Ureter (tissue), 1 donor: ENCODE results near the gene VSTM5. TPM values are rescaled to one million over a fixed set of nuclear protein-coding genes. Genes with fewer than 3 reads are reported as not detected.
A peak's percentile ranks its signal among the peaks of the same experiment; 100 is the strongest.
"Not testable (repeated sequence)": the region's sequence is repeated elsewhere in the genome, so short reads cannot be mapped to it uniquely, and the experiment has no call there.

Experiments used
- DNase-seq: peaks from one replicate; pipeline ENCODE4 v3.0.0-alpha.2; 2020; ENCODE audit warnings: low spot score
- total RNA-seq: library from RNA; stranded (reverse); gene quantifications from one replicate; pipeline ENCODE4 v1.2.4, GENCODE V29; 2023
- donor health status: DM: yes; HTN: yes; CAD: no.

VSTM5 gene
- total RNA-seq: 1.4 TPM

GRCh38 chr11:93850594-93851018 is at the start of gene VSTM5:
Gene VSTM5, minus strand, starts transcription at chr11:93850618. Its CDS starts 116 bp downstream, at chr11:93850502.
- DNase-seq: no peak

GRCh38 chr11:93895106-93895862 is 44.9 kb upstream of the VSTM5 start:
- DNase-seq: no peak

GRCh38 chr11:93890391-93891051 is 40.1 kb upstream of the VSTM5 start:
- DNase-seq: no peak

GRCh38 chr11:93887111-93887510 is 36.7 kb upstream of the VSTM5 start:
- DNase-seq: no peak

- DNase-seq: not testable (repeated sequence)
These were observed 28.7 kb upstream of the VSTM5 start for GRCh38 chr11:93879114-93879513.

GRCh38 chr11:93875637-93876036 is 25.2 kb upstream of the VSTM5 start:
- no peak for DNase-seq

- DNase-seq: no peak
These were observed 21.1 kb upstream of the VSTM5 start for GRCh38 chr11:93871526-93871925.

DNA sequence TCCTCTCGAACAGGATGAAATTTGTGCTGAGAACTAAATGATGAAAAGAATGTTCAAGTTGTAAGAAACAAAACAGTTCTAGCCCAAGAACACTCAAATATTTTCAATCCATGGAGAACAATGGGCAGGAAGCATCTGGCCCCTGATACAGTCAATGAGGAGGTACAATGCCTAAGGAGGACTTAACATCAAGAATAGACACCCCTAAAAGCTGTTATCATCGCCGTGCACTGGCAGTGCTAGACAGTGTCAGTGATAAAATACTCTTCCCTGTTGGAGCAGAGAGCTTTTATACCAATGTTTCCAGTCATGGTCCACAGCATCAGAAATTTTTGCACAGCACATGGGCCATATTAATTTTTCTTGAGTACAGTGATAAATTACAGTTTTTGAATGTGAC is 20.2 kb upstream of the VSTM5 start:
- no peak for DNase-seq

DNA sequence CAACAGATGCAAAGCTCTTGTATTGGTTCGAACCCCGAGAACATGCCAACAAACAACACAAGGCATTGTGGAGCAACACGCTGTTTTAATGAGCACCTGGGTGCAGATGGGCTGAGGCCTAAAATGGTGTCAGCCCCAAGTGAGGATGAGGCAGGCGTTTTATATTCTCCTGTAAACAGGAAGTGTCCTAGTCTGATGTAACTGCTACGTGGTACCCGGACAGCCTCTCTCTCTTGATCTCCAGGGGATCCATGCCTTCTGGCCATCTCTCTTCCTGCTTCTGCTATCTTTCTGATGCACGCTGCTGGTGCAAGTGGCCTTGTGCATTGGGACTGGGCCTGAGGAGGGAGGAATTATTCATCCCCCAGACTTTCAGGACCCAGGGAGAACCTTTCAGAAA is 19.4 kb upstream of the VSTM5 start:
- no peak for DNase-seq

- not testable (repeated sequence) for DNase-seq
These were observed 18.0 kb upstream of the VSTM5 start for GRCh38 chr11:93868404-93868803.

DNA sequence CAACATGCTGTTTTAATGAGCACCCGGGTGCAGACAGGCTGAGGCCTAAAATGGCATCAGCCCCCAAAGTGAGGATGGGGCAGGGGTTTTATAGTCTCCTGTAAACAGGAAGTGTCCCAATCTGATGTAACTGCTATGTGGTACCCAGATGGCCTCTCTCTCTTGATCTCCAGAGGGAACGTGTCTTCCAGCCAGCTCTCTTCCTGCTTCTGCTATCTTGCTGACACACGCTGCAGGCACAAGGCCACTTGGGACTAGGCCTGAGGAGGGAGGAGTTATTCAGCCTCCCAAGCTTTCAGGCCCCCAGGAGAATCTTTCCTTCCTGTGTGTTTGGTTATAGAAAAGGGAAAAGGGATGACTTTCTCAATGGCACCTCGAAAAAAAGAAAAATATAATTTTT is 11.4 kb upstream of the VSTM5 start:
- DNase-seq: peak; percentile 55

DNA sequence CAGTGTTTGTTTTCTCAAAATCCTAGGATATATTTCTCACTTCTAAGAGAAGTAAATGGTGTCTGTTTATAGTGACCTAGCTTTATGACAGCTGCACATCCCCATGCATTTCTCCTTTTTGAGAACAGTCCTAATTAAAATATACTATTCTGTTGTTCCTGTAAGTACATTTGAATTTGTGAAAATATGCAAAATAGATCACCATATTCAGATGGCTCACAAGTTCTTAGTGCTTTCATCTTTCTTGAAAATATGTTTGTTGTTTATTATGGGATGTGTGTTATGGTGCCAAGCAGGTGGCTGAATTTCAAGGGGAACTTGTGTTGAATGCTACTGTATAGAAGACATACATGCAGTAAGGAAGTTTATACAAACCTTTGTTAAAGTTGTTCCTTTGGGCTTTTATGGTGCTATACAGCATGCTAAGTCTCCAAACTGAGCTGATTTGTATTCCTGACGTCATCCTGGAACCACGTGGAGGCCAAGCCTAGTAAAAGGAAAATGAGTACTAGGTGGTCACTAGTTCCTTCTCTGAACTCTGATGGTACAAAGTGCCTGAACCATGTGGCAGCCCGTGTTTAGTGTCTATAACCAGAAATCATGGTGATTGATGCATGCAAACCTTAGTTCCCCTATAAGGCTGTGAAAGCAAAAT is 7.8 kb upstream of the VSTM5 start:
- no peak for DNase-seq

DNA sequence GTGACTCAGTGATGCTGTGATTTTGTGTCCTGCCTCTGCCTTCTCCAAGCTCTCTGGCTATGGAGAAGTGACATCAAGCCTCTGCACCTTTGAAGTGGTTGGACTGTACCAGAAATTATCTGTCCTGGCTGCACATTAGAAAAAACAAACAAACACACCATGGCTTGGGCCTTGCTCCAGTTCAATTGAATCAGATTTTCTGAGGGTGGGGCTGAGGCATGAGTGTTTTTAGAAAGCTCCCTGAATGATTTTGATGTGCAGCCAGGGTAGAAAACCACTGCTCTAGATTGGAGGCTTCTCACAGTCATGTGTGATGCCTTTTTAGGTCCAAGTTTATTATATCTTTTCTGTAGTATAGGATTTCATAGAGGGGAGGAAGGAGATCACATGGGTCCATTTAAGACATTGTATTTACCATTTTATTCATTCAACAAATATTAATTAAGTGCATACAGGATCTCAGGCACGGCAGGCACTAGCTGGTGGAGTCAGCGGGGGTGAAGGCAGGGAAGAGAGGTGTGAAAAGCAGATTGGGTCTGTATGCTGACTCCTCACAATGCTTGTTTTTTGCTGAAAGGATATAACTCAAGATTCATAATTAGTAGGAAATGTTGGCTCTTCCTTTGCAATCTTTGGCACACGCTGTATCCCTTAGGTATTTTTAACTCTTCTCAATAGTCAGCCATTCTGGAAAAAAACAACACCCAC is 7.1 kb upstream of the VSTM5 start:
- no peak for DNase-seq

GRCh38 chr11:93852242-93852641 is 1.8 kb upstream of the VSTM5 start:
- DNase-seq: no peak

GRCh38 chr11:93849751-93850593 is 446 bp downstream of the VSTM5 start:
- DNase-seq: no peak

DNA sequence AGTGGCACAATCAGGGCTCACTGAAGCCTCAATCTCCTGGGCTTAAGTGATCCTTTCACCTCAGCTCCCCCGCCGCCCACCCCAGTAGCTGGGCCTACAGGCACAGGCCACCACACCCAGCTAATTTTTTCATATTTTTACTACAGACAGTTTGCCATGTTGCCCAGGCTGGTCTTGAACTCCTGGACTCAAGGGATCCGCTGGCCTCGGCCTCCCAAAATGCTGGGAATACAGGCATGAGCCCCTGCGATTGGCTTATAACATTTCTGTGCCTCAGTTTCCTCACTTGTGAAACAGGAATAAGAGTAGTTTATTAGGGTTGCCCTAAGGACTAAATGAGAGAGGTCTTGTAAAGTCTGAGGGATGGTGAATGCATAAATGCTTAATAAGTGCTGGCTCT is 1.2 kb downstream of the VSTM5 start:
- DNase-seq: no peak

- DNase-seq: no peak
These were observed 4.0 kb downstream of the VSTM5 start for GRCh38 chr11:93846411-93846810.

- no peak for DNase-seq
These were observed 5.0 kb downstream of the VSTM5 start for GRCh38 chr11:93845181-93846092.

- no peak for DNase-seq
These were observed 5.8 kb downstream of the VSTM5 start for GRCh38 chr11:93844568-93844967.

- no peak for DNase-seq
These were observed 6.5 kb downstream of the VSTM5 start for GRCh38 chr11:93843906-93844305.
